HUES64 (cell line): ENCODE results near the gene NPIPB9. TPM values are rescaled to one million over a fixed set of nuclear protein-coding genes. Genes with fewer than 3 reads are reported as not detected.
A peak's percentile ranks its signal among the peaks of the same experiment; 100 is the strongest.
"Not testable (repeated sequence)": the region's sequence is repeated elsewhere in the genome, so short reads cannot be mapped to it uniquely, and the experiment has no call there.

ENCODE experiments used
- H3K27ac ChIP-seq: 2 replicates; pipeline ENCODE4 v1.7.0; 2013; ENCODE audit warnings: low read depth, low read length, inconsistent platforms
- H3K27me3 ChIP-seq: 2 replicates; pipeline ENCODE4 v1.6.1; 2013; ENCODE audit warnings: mild to moderate bottlenecking, low read length; ENCODE audit not compliant: insufficient read depth
- H3K36me3 ChIP-seq: 2 replicates; pipeline ENCODE4 v1.6.1; 2013; ENCODE audit warnings: mild to moderate bottlenecking, low read length; ENCODE audit not compliant: insufficient read depth
- H3K4me1 ChIP-seq: 2 replicates; pipeline ENCODE4 v1.6.1; 2013; ENCODE audit warnings: mild to moderate bottlenecking, low read length, moderate library complexity; ENCODE audit not compliant: insufficient read depth
- H3K4me3 ChIP-seq: 2 replicates; pipeline ENCODE4 v1.5.1; 2013; ENCODE audit warnings: mild to moderate bottlenecking, low read length, moderate library complexity
- H3K9ac ChIP-seq: 2 replicates; pipeline ENCODE4 v1.6.1; 2013; ENCODE audit warnings: mild to moderate bottlenecking, low read depth, low read length
- H3K9me3 ChIP-seq: 2 replicates; pipeline ENCODE4 v1.6.1; 2013; ENCODE audit warnings: low read depth, low read length; ENCODE audit not compliant: insufficient read depth
- WGBS: fragments of 150-250, 120-280 bp; methylation state at CpG from one replicate; pipeline ENCODE4 v1.1.7; 2013; ENCODE audit warnings: missing lambda C conversion rate; 5-methylcytosine and 5-hydroxymethylcytosine counted together
- polyA plus RNA-seq, 2 experiments: library from polyadenylated mRNA; stranded (reverse); fragments of 50-300 nt; gene quantifications; one replicate each; pipeline ENCODE4 v1.2.3, GENCODE V29; 2013

The NPIPB9 gene
- polyA plus RNA-seq (2013, experiment 1 of 2) = 0.20 TPM
- 0.70 TPM for polyA plus RNA-seq (2013, experiment 2 of 2)

- not testable (repeated sequence) for H3K4me3 ChIP-seq, H3K4me1 ChIP-seq, H3K27me3 ChIP-seq, H3K9me3 ChIP-seq, H3K9ac ChIP-seq, H3K27ac ChIP-seq, H3K36me3 ChIP-seq
- WGBS = no CpG with 5 or more reads among the region's 5 CpGs
Observed at GRCh38 chr16:28751487-28751886, at the start of gene NPIPB9. NPIPB9 (plus strand) TSS chr16:28751787.

DNA sequence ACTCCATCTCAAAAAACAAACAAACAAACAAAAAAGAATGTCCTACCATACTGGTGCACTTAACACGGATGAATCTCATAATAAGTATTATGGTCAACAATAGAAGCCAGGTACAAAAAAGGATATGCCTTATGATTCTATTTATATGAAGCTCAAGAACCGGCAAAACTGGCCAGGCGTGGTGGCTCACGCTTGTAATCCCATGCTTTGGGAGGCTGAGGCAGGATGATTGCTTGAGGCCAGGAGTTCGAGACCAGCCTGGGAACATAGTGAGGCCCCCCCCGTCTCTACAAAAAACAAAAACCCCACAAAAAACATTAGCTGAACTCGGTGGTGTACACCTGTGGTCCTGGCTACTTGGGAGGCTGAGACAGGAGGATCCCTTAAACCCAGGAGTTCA is 47.3 kb upstream of the NPIPB9 start:
- H3K4me1 ChIP-seq, H3K27ac ChIP-seq, H3K9me3 ChIP-seq, H3K9ac ChIP-seq, H3K4me3 ChIP-seq, H3K36me3 ChIP-seq, H3K27me3 ChIP-seq: not testable (repeated sequence)
- no CpG with 5 or more reads among the region's 7 CpGs for WGBS

DNA sequence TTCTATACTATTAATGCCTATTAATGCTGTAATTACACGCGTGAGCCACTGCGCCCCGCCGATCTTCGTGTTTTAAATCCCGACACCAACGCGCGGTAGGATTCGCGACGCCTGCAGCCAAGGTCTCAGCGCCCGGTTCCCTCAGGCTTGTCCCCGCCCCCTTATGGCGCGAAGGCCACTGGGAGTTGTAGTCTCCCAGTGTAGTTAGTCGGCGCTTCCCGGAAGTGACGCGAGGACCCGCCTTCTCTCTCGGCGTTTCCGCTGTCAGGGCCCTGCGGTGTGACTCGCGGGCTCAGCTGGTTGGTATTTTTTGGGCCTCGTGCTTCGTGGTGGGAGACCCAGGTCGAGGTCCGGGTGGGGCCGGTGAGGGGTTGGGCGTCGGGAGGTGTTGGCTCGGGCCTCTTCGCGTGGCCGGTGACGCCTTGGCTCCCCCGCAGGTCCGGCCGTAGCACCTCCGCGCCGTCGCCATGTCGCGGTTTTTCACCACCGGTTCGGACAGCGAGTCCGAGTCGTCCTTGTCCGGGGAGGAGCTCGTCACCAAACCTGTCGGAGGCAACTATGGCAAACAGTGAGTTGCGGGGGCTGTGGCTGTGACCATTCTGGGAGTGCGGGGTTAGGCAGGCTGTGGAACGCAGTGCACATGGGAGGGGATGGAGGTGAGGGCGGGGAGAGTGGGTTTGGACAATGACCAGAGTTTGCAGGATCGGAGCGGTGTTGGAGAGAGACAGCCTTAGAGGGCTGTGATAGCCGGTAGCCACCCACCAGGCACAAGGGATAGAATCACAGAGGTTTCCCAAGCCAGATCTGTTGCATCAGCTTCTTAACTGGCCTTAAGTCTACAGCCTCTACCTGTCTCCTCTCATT is 40.1 kb upstream of the NPIPB9 start, which contains the start of gene EIF3C:
Gene EIF3C (plus strand): TSS at position 245 of the 864 bp plus-strand sequence. CDS start 223 bp downstream, at position 468.
- H3K4me3 ChIP-seq = peak within 1 kb of the TSS; percentile 37; the same call in 1 of the 2 replicates
- H3K36me3 ChIP-seq, H3K9me3 ChIP-seq, H3K27me3 ChIP-seq, H3K27ac ChIP-seq, H3K9ac ChIP-seq, H3K4me1 ChIP-seq: not testable (repeated sequence)
- WGBS = no CpG with 5 or more reads among the region's 66 CpGs

GRCh38 chr16:28722852-28723650 is 28.5 kb upstream of the NPIPB9 start:
- H3K27me3 ChIP-seq, H3K9me3 ChIP-seq, H3K36me3 ChIP-seq, H3K4me3 ChIP-seq, H3K27ac ChIP-seq, H3K4me1 ChIP-seq, H3K9ac ChIP-seq: not testable (repeated sequence)
- WGBS = 96% methylated on average over 11 of the region's 15 CpGs

GRCh38 chr16:28731253-28731652 is 20.3 kb upstream of the NPIPB9 start:
- WGBS = no CpG with 5 or more reads among the region's 5 CpGs
- not testable (repeated sequence) for H3K27ac ChIP-seq, H3K4me1 ChIP-seq, H3K9me3 ChIP-seq, H3K9ac ChIP-seq, H3K4me3 ChIP-seq, H3K27me3 ChIP-seq, H3K36me3 ChIP-seq

DNA sequence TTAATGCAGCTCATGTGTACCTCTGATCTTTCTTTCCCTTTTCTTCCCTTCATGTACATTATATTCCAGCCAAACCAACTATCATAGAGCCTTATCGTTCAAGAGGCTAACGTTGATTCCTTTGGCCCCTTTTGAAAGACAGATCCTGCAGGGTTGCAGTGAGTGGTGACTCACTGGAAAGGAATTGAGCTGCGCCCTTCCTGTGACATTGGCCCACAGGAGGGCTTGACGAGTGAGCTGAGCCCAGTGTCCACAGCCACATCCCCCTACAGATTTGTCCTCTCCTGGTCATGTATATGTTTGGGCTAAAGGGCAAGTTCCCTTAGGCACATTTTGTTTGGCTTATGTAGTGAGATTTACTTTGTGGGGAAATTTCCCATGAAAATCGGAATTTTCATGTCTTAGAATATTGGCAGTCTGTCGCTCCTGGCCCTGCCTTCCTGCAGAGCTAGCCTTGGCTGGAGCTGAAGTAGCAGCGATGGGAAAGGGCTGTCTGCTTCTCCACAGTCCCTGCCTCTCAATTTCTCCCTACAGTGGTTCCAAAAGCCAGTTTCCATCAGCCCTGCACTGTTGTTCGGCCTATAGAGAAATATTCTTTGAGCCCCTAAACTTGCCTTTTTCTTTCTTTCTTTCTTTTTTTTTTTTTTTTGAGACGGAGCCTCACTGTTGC is 19.0 kb upstream of the NPIPB9 start:
- H3K27me3 ChIP-seq, H3K36me3 ChIP-seq, H3K9me3 ChIP-seq, H3K27ac ChIP-seq, H3K4me3 ChIP-seq, H3K9ac ChIP-seq, H3K4me1 ChIP-seq: not testable (repeated sequence)
- WGBS = no CpG with 5 or more reads among the region's 9 CpGs

DNA sequence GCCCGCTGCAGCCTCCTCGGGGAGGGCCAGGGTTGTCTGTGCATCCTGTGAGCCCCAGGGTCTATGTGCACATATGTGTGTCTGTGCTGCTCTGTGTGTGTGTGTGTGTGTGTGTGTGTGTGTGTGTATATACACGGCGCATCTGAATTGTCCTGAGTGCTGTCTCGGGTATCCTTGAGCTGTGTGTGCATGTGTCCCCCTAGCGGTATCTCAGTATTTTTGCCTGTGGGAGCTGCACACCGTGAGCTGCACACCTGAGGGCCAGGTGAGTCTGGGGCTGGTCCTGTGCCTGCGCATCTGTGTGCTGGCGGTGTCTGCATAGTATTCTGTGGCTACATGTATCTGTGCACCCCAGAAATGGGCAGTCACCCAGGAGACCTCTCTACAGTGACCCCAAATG is 11.8 kb upstream of the NPIPB9 start:
- WGBS = no CpG with 5 or more reads among the region's 9 CpGs

DNA sequence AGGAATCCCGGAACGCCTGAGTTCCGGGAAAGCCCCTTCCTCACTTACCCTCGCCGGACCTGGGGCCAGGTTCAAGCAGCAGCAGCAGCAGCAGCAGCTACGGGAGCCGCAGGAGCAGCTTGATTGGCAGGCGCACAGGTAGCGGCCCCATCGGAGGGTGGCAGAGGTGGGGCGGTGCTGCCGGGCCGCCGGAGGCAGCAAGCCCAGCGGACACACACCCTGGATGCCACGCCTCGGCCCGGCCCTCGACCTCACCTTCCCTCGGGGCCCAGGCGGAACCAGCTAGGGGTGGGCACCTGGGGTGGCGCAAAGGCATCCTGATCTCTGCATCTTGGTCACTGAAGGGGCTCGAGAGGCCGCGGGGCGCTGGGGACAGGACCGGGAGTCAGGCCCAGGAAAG is 11.0 kb upstream of the NPIPB9 start:
- no CpG with 5 or more reads among the region's 27 CpGs for WGBS
- not testable (repeated sequence) for H3K9ac ChIP-seq, H3K36me3 ChIP-seq, H3K9me3 ChIP-seq, H3K4me1 ChIP-seq, H3K27ac ChIP-seq, H3K27me3 ChIP-seq
- H3K4me3 ChIP-seq = peak overlapping the region; percentile 43

More for the DNA sequence above, 11.8 kb upstream of the NPIPB9 start:
- not testable (repeated sequence) for H3K9ac ChIP-seq, H3K9me3 ChIP-seq, H3K27ac ChIP-seq, H3K4me1 ChIP-seq, H3K36me3 ChIP-seq, H3K4me3 ChIP-seq, H3K27me3 ChIP-seq

DNA sequence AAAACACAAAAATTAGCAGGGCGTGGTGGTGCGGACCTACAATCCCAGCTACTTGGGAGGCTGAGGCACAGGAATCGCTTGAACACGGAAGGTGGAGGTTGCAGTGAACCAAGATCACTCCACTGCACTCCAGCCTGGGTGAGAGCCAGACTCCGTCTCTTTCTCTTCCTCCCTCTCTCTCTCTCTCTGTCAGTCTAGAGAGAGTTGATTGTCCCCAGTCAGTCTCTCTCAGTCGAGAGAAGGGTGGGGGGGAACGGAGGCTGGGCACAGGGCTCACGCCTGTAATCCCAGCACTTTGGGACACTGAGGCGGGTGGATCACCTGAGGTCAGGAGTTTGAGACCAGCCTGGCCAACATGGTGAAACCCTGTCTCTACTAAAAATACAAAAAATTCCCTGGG is 10.3 kb upstream of the NPIPB9 start:
- not testable (repeated sequence) for H3K36me3 ChIP-seq, H3K27me3 ChIP-seq, H3K9ac ChIP-seq, H3K9me3 ChIP-seq, H3K4me3 ChIP-seq, H3K4me1 ChIP-seq, H3K27ac ChIP-seq
- WGBS = no CpG with 5 or more reads among the region's 9 CpGs

DNA sequence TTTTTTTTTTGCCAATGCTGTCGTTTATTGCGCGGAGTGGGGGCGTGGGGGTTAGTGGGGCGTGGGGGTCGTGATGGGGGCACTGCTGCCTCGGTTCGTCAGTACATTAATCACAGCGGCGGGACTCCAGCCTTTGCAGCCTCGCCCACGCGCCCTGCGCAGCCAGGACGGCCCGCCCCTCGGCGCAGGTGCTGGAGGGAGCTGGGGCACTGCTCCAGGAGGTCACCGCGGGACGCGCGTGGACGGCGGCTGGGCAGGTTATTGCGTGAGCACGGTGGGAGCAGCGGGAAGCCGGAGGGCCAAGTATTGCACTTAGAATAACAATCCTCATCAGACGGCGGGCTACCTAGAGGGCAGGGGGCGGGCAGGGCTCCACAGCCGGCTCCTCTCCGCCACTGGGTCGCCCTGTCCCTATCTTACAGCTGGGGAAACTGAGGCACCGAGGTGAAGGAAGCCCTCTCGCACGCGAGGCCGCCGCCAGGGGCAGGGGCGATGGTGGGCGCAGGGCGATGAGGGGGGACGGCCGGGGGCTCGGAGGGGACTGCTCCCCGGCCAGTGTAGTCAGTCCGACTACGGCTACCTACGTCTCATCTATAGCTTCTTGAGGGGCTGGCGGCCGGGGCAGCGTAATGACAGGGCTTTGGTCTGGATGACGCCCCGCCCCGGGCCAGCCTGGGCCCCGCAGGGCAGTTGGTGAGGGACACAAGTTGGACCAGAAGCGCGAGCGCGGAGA is 4.8 kb upstream of the NPIPB9 start:
- not testable (repeated sequence) for H3K36me3 ChIP-seq, H3K9ac ChIP-seq, H3K4me1 ChIP-seq, H3K9me3 ChIP-seq, H3K27ac ChIP-seq, H3K27me3 ChIP-seq, H3K4me3 ChIP-seq
- 94% methylated on average over 14 of the region's 62 CpGs for WGBS
